Ovary (tissue), 3 donors: ENCODE results near the gene SBK2.

ENCODE experiments used
- CTCF ChIP-seq, 3 donors: fragments of 450-650 bp in 2 of 3; fragments of 200-600 bp in 1 of 3; IDR thresholded peaks; one replicate each; pipeline versions ENCODE4 v1.5.1 to v1.8.0; 2016 to 2022; ENCODE audit warnings: antibody characterized with exemption in 3 of 3, mild to moderate bottlenecking in 1 of 3
- EP300 ChIP-seq: sonication (generic); formaldehyde crosslinking; IDR thresholded peaks from one replicate; pipeline ENCODE4 v1.6.1; 2017; ENCODE audit warnings: antibody characterized with exemption
- POLR2A ChIP-seq: fragments of 450-650 bp; IDR thresholded peaks from one replicate; pipeline ENCODE4 v1.6.1; 2017; ENCODE audit warnings: antibody characterized with exemption, mild to moderate bottlenecking, moderate library complexity
- donor health status: DM: no; HTN: no; CAD: no.

DNA sequence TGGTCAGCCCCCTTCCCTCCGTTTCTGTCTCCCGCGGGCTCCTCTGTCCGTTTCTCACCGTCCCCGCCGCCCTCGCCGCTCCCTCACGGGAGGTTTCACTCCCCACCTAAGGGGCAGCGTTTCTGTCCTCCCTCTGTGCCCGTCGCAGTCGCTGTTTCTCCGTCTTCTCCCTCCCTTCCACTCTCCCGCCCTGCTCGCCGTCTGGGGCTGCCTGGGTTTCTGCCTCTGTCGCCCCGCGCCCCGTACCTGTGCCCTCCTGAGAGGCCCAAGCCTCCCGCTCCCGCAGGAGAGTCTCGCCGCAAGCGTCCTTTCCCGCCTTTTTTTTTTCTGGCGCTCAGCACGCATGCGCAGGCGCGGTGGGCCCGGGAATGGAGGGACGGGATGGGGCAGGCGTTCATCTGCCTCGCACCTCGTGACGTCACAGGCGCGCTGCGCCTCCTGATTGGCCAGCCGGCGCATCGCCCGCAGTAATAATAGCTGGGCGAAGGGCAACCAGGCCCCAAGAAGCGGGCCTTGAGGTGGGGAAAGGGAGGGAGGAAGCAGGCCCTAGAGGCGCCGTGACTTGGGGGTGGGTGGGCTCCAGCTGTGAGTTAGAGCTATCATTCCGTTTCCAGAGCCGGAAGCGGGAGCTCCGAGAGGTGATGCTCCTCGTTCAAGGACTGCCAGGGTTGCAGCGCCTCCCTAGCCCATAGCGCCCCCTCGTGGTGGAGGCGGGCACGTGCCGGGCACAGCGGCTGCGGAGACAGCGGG is 33.3 kb downstream of the SBK2 start:
- TF ChIP-seq EP300, result no peak
- TF ChIP-seq CTCF (IDR thresholded peaks at IDR 0.05), result peak; percentile 88 to 96 (median 94)
- peak; percentile 15 for TF ChIP-seq POLR2A
